MM.1S (cell line): ENCODE results near the gene NANOS1.

ENCODE experiments used
- CTCF ChIP-seq: fragments of 300-600 bp; sonication (generic); IDR thresholded peaks from 2 replicates; pipeline ENCODE4 v1.5.1; 2016; ENCODE audit warnings: antibody characterized with exemption, low read length, mixed read lengths
- EZH2 ChIP-seq: fragments of 300-600 bp; sonication (generic); optimal IDR thresholded peaks from 2 replicates; pipeline ENCODE3; 2017; ENCODE audit warnings: low read depth, mild to moderate bottlenecking, antibody characterized with exemption, low read length, mixed read lengths
- EZH2phosphoT487 ChIP-seq: fragments of 300-600 bp; sonication (generic); IDR thresholded peaks from 2 replicates; pipeline ENCODE4 v1.6.1; 2018; ENCODE audit warnings: antibody characterized with exemption, low read length

- no peak for TF ChIP-seq EZH2
- peak; percentile 20 for TF ChIP-seq CTCF
- no peak for TF ChIP-seq EZH2phosphoT487
These were observed 458 bp upstream of the NANOS1 start for GRCh38 chr10:119028900-119029612.
